WTC11 (cell line): Measurements from ENCODE around the gene OCLN. TPM values are rescaled to one million over a fixed set of nuclear protein-coding genes. Genes with fewer than 3 reads are reported as not detected.
A peak's percentile ranks its signal among the peaks of the same experiment; 100 is the strongest.

ENCODE experiments used
- ATAC-seq: fragments of 200-7000 bp; cut with Tn5 transposase; 2 replicates; pipeline ENCODE4 v1.10.0; 2021; ENCODE audit warnings: mild to moderate bottlenecking, moderate library complexity
- CTCF ChIA-PET: fragments of 300-600 bp; sonication (Branson Sonifier 250); formaldehyde crosslinking; loops from one replicate; lab custom pipeline; 2021; ENCODE audit warnings: antibody characterized with exemption; lab: Charles Lee
- POLR2A ChIA-PET: fragments of 350-600 bp; sonication (Branson Sonifier 250); formaldehyde crosslinking; loops from one replicate; lab custom pipeline; 2021; ENCODE audit warnings: antibody characterized with exemption; lab: Charles Lee
- DNase-seq: peaks from one replicate; pipeline ENCODE4 v3.0.0; 2021; ENCODE audit warnings: low spot score
- H3K27ac Mint-ChIP-seq: 2 replicates; pipeline ENCODE4 v1.8.0; 2021; ENCODE audit warnings: mixed read lengths
- H3K27me3 Mint-ChIP-seq: 2 replicates; pipeline ENCODE4 v1.8.0; 2021; ENCODE audit warnings: low read depth, mild to moderate bottlenecking, moderate library complexity, mixed read lengths
- H3K36me3 Mint-ChIP-seq: 2 replicates; pipeline ENCODE4 v1.8.0; 2021; ENCODE audit warnings: mixed read lengths
- H3K4me1 Mint-ChIP-seq: 2 replicates; pipeline ENCODE4 v1.8.0; 2022; ENCODE audit warnings: mixed read lengths
- H3K4me3 Mint-ChIP-seq: 2 replicates; pipeline ENCODE4 v1.8.0; 2021; ENCODE audit warnings: mild to moderate bottlenecking, moderate library complexity, mixed read lengths
- H3K9me3 Mint-ChIP-seq: 2 replicates; pipeline ENCODE4 v1.8.0; 2021; ENCODE audit warnings: mixed read lengths
- AR ChIP-seq: fragments of 250-450 bp; sonication (Bioruptor Pico); IDR thresholded peaks from 2 replicates; pipeline ENCODE4 v1.9.0; 2021; ENCODE audit warnings: mild to moderate bottlenecking
- CDX4 ChIP-seq: fragments of 250-450 bp; sonication (Bioruptor Pico); IDR thresholded peaks from 2 replicates; pipeline ENCODE4 v1.9.0; 2021; ENCODE audit warnings: moderate library complexity, mild to moderate bottlenecking, inconsistent platforms, borderline replicate concordance
- E2F1 ChIP-seq: sonication (generic); formaldehyde crosslinking; IDR thresholded peaks from 2 replicates; pipeline ENCODE4 v1.8.0; 2022; ENCODE audit warnings: mild to moderate bottlenecking, missing genetic modification reagents
- E2F5 ChIP-seq: sonication (generic); formaldehyde crosslinking; IDR thresholded peaks from 2 replicates; pipeline ENCODE4 v1.8.1; 2022; ENCODE audit warnings: mild to moderate bottlenecking, moderate library complexity, missing genetic modification reagents
- EMX1 ChIP-seq: fragments of 250-450 bp; sonication (Bioruptor Pico); IDR thresholded peaks from 2 replicates; pipeline ENCODE4 v1.8.0; 2021; ENCODE audit warnings: mild to moderate bottlenecking
- ESRRA ChIP-seq: sonication (generic); formaldehyde crosslinking; IDR thresholded peaks from 2 replicates; pipeline ENCODE4 v1.8.1; 2022; ENCODE audit warnings: mild to moderate bottlenecking, missing genetic modification reagents, borderline replicate concordance
- ETV6 ChIP-seq: sonication (generic); formaldehyde crosslinking; IDR thresholded peaks from 2 replicates; pipeline ENCODE4 v1.8.1; 2022; ENCODE audit warnings: mild to moderate bottlenecking, missing genetic modification reagents
- GRHL2 ChIP-seq: fragments of 250-450 bp; sonication (Bioruptor Pico); IDR thresholded peaks from 2 replicates; pipeline ENCODE4 v1.8.0; 2022; ENCODE audit warnings: mild to moderate bottlenecking, moderate library complexity; ENCODE audit not compliant: insufficient replicate concordance, severe bottlenecking
- MLX ChIP-seq: sonication (generic); formaldehyde crosslinking; IDR thresholded peaks from 2 replicates; pipeline ENCODE4 v1.8.1; 2023; ENCODE audit warnings: mild to moderate bottlenecking, missing genetic modification reagents, moderate library complexity
- MYBL2 ChIP-seq: sonication (generic); formaldehyde crosslinking; IDR thresholded peaks from 2 replicates; pipeline ENCODE4 v1.8.1; 2023; ENCODE audit warnings: mild to moderate bottlenecking, moderate library complexity, missing genetic modification reagents
- NR3C1 ChIP-seq: sonication (generic); formaldehyde crosslinking; conservative IDR thresholded peaks from 2 replicates; pipeline ENCODE4 v1.8.1; 2023; ENCODE audit warnings: low read depth, mild to moderate bottlenecking, missing genetic modification reagents
- RELA ChIP-seq: sonication (generic); formaldehyde crosslinking; IDR thresholded peaks from 2 replicates; pipeline ENCODE4 v1.8.1; 2022; ENCODE audit warnings: missing genetic modification reagents, mild to moderate bottlenecking, borderline replicate concordance
- RORB ChIP-seq: fragments of 250-450 bp; sonication (Bioruptor Pico); IDR thresholded peaks from 2 replicates; pipeline ENCODE4 v1.9.0; 2021; ENCODE audit warnings: mild to moderate bottlenecking
- TCF7 ChIP-seq: sonication (generic); formaldehyde crosslinking; IDR thresholded peaks from 2 replicates; pipeline ENCODE4 v1.8.0; 2022; ENCODE audit warnings: mild to moderate bottlenecking, low read depth, missing genetic modification reagents, moderate library complexity
- ZBTB21 ChIP-seq: sonication (generic); formaldehyde crosslinking; IDR thresholded peaks from 2 replicates; pipeline ENCODE4 v1.8.1; 2023; ENCODE audit warnings: mild to moderate bottlenecking, missing genetic modification reagents, borderline replicate concordance
- ZBTB43 ChIP-seq: sonication (generic); formaldehyde crosslinking; IDR thresholded peaks from 2 replicates; pipeline ENCODE4 v1.8.1; 2023; ENCODE audit warnings: mild to moderate bottlenecking, missing genetic modification reagents
- ZNF138 ChIP-seq: sonication (generic); formaldehyde crosslinking; conservative IDR thresholded peaks from 2 replicates; pipeline ENCODE4 v1.8.1; 2022; ENCODE audit warnings: mild to moderate bottlenecking, moderate library complexity, missing genetic modification reagents
- ZNF232 ChIP-seq: sonication (generic); formaldehyde crosslinking; IDR thresholded peaks from 2 replicates; pipeline ENCODE4 v1.8.0; 2022; ENCODE audit warnings: mild to moderate bottlenecking, missing genetic modification reagents
- ZNF671 ChIP-seq: fragments of 250-450 bp; sonication (Bioruptor Pico); IDR thresholded peaks from 2 replicates; pipeline ENCODE4 v1.8.0; 2021; ENCODE audit warnings: mild to moderate bottlenecking
- total RNA-seq: library from RNA; stranded (reverse); gene quantifications from 3 replicates; pipeline ENCODE4 v1.2.3, GENCODE V29; 2021

Gene OCLN
- total RNA-seq, 1 experiment from 2014 or later: 58.3 TPM

GRCh38 chr5:69528035-69528434 is 35.4 kb downstream of the OCLN start:
- CTCF ChIA-PET: interaction anchor here (0.6 kb wide), 1 partner anchor 193 kb away, joined by 3 read pairs; no protein-coding TSS in a partner anchor
- ATAC-seq: peak; percentile 59; the same call in 1 of the 2 replicates
- no peaks in the 10 kb centered on the region for H3K27me3 Mint-ChIP-seq

GRCh38 chr5:69528609-69529008 is 36.0 kb downstream of the OCLN start:
- Mint-ChIP-seq H3K27ac (peak overlapping the region; percentile 28), H3K4me3 (no peak overlapping the region), H3K4me1 (peaks cover 37% of the 10 kb centered on the region), H3K9me3 (no peaks in the 10 kb centered on the region), H3K36me3 (peaks cover 17% of the 10 kb centered on the region), H3K27me3 (no peaks in the 10 kb centered on the region)
- ATAC-seq (no peak), DNase-seq (no peak)
- TF ChIP-seq ZNF671 (CRISPR knock-in tag) (no peak), E2F5 (CRISPR knock-in tag) (no peak), EMX1 (CRISPR knock-in tag) (no peak)
- ChIA-PET CTCF (no interaction called here), POLR2A (no interaction called here)

More at GRCh38 chr5:69528035-69528434, 35.4 kb downstream of the OCLN start:
- POLR2A ChIA-PET: no interaction called here
- TF ChIP-seq ETV6 (CRISPR knock-in tag) (no peak), ZBTB21 (CRISPR knock-in tag) (no peak)
- H3K36me3 Mint-ChIP-seq: peaks cover 17% of the 10 kb centered on the region
- peaks cover 37% of the 10 kb centered on the region for H3K4me1 Mint-ChIP-seq
- peak overlapping the region; percentile 14 for H3K4me3 Mint-ChIP-seq
- peak overlapping the region; percentile 11; the same call in 1 of the 2 replicates for H3K27ac Mint-ChIP-seq
- no peaks in the 10 kb centered on the region for H3K9me3 Mint-ChIP-seq
- DNase-seq: no peak

- Mint-ChIP-seq H3K27me3 (no peaks in the 10 kb centered on the region), H3K36me3 (peaks cover 12% of the 10 kb centered on the region), H3K4me1 (peaks cover 37% of the 10 kb centered on the region), H3K27ac (peak overlapping the region; percentile 1), H3K4me3 (no peak overlapping the region), H3K9me3 (no peaks in the 10 kb centered on the region)
- TF ChIP-seq MYBL2 (CRISPR knock-in tag): no peak
- TF ChIP-seq RORB: no peak
- TF ChIP-seq ZBTB43: no peak
- TF ChIP-seq NR3C1 (CRISPR knock-in tag): no peak
- no peak for TF ChIP-seq ESRRA (CRISPR knock-in tag)
- TF ChIP-seq ZNF671 (CRISPR knock-in tag): no peak
- no peak for TF ChIP-seq ZNF232
- ChIA-PET CTCF (interaction anchor here (0.9 kb wide), 1 partner anchor 437 kb away, joined by 3 read pairs; the partner anchor contains the start of gene SLC30A5), POLR2A (no interaction called here)
- ATAC-seq (peak; percentile 24; the same call in 1 of the 2 replicates), DNase-seq (no peak)
These were observed 38.2 kb downstream of the OCLN start for GRCh38 chr5:69530561-69531405.

- Mint-ChIP-seq H3K36me3 (peaks cover 7% of the 10 kb centered on the region), H3K4me3 (no peak overlapping the region), H3K9me3 (no peaks in the 10 kb centered on the region), H3K27me3 (no peaks in the 10 kb centered on the region), H3K4me1 (peaks cover 37% of the 10 kb centered on the region), H3K27ac (peak overlapping the region; percentile 36)
- POLR2A ChIA-PET: no interaction called here
- DNase-seq (no peak), ATAC-seq (no peak)
- no peak for TF ChIP-seq ZNF671 (CRISPR knock-in tag)
- no peak for TF ChIP-seq MLX (CRISPR knock-in tag)
- no peak for TF ChIP-seq TCF7 (CRISPR knock-in tag)
- TF ChIP-seq RELA (CRISPR knock-in tag): no peak
- TF ChIP-seq E2F1 (CRISPR knock-in tag): no peak
- no peak for TF ChIP-seq CDX4
- TF ChIP-seq ZNF138 (CRISPR knock-in tag): no peak
- no peak for TF ChIP-seq AR (CRISPR knock-in tag)
- TF ChIP-seq GRHL2 (CRISPR knock-in tag): no peak
- CTCF ChIA-PET: interaction anchor here (0.9 kb wide), 1 partner anchor 438 kb away, joined by 3 read pairs; the partner anchor contains the start of gene SLC30A5
These were observed 38.8 kb downstream of the OCLN start for GRCh38 chr5:69531406-69531801.
